Neural cell (in vitro differentiated cells): ENCODE data around the gene GPS2.

Experiments
- EZH2 ChIP-seq: fragments of 200-600, 300-800 bp; shearing (Covaris generic), sonication (generic); IDR thresholded peaks from 2 replicates; pipeline ENCODE4 v1.6.1; 2014; ENCODE audit warnings: antibody characterized with exemption, low read length, borderline replicate concordance, mild to moderate bottlenecking; ENCODE audit not compliant: insufficient read depth, poor library complexity, severe bottlenecking
- MXI1 ChIP-seq: fragments of 450-650 bp; conservative IDR thresholded peaks from 2 replicates; pipeline ENCODE4 v1.6.1; 2014; ENCODE audit warnings: antibody characterized with exemption, mild to moderate bottlenecking; ENCODE audit not compliant: poor library complexity, severe bottlenecking
- POLR2AphosphoS5 ChIP-seq: IDR thresholded peaks from 2 replicates; pipeline ENCODE4 v1.6.1; 2012
- SMC3 ChIP-seq: fragments of 450-650 bp; conservative IDR thresholded peaks from 2 replicates; pipeline ENCODE4 v1.6.1; 2014; ENCODE audit warnings: antibody characterized with exemption, mild to moderate bottlenecking, moderate library complexity; ENCODE audit not compliant: poor library complexity
- TF ChIP-seq, protein P1 (sequence below): fragments of 450-650 bp; IDR thresholded peaks from 2 replicates; pipeline ENCODE4 v1.5.1; 2014; ENCODE audit warnings: antibody characterized with exemption, mild to moderate bottlenecking, moderate library complexity; ENCODE audit not compliant: poor library complexity, severe bottlenecking

DNA sequence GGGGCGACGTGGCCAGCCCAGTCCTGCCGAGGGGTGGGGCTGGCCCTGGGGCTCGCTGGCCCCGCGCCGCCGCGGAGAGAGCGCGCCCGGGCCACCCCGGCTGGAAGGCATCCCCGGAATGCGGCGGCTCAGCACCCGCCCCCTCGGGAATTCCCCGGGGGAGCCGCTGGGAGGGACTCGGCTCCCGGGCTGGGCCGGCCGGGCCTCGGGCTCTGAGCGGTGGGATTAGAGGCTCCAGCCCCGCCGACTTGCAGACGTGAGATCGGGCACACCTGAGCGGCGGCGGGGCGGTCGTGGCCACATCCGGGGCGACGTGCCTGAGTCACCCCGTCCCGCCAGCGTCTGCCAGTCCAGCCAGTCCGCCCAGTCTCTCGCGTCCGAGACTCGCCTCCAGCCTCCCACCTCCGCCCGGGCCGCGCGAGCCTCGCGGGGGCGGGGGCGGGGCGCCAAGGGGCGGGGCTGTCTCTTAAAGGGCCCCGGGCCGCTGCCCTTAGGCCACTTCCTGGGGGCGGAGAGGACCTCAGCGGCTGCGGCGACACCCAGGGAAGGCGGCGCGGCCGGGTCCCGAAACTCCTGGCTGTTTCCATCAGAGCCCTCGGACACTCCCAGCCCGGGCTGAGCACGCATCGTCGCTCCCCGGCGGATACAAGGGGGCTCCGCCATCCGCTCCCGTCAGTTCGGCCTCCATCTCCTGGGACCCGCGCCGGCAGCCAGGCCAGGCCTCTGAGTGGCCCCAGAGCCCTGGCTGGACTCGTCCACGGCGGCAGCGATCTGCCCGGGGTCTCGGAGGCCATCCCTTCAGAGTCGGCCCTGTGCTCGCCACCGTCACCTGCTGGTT lies 36.7 kb upstream of the GPS2 start, which contains the start of gene KCTD11:
- TF ChIP-seq EZH2 (no peak), POLR2AphosphoS5 (peak; percentile 71), MXI1 (no peak), SMC3 (peak; percentile 53)
- TF ChIP-seq, protein P1, sequence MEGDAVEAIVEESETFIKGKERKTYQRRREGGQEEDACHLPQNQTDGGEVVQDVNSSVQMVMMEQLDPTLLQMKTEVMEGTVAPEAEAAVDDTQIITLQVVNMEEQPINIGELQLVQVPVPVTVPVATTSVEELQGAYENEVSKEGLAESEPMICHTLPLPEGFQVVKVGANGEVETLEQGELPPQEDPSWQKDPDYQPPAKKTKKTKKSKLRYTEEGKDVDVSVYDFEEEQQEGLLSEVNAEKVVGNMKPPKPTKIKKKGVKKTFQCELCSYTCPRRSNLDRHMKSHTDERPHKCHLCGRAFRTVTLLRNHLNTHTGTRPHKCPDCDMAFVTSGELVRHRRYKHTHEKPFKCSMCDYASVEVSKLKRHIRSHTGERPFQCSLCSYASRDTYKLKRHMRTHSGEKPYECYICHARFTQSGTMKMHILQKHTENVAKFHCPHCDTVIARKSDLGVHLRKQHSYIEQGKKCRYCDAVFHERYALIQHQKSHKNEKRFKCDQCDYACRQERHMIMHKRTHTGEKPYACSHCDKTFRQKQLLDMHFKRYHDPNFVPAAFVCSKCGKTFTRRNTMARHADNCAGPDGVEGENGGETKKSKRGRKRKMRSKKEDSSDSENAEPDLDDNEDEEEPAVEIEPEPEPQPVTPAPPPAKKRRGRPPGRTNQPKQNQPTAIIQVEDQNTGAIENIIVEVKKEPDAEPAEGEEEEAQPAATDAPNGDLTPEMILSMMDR = peak; percentile 86
